Measurements from ENCODE around the gene SLC1A7.

The SLC1A7 gene

DNA sequence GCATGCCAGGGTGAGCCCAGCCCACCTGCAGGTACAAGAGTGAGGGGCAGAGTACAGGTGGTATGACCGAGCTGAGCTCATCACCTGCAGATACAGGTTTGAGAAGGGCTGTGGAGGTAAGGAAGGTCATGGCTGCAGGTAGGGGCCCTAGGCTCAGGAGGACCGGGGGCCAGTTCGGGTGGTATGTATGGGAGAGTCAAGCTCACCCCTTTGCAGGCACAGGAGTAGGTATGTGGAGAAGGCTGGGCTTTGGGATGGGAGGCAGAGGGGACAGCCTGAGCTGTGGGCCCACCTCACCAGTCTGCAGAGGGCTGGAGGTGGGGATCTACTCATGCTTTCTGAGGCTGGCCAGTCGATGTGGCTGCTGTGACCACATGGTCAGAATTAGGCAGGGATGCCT lies 63.2 kb downstream of the SLC1A7 start:
- no peak overlapping the region for H3K27ac Mint-ChIP-seq
- DNase-seq = no peak
- peaks cover 9% of the 10 kb centered on the region for H3K27me3 Mint-ChIP-seq
- H3K36me3 Mint-ChIP-seq = no peaks in the 10 kb centered on the region
- H3K4me1 Mint-ChIP-seq = no peaks in the 10 kb centered on the region
- no peaks in the 10 kb centered on the region for H3K9me3 Mint-ChIP-seq
- CTCF ChIA-PET = interaction anchor here (0.9 kb wide), 1 partner anchor 157 kb away, joined by 3 read pairs; no protein-coding TSS in a partner anchor
- no peak overlapping the region for H3K4me3 Mint-ChIP-seq

DNA sequence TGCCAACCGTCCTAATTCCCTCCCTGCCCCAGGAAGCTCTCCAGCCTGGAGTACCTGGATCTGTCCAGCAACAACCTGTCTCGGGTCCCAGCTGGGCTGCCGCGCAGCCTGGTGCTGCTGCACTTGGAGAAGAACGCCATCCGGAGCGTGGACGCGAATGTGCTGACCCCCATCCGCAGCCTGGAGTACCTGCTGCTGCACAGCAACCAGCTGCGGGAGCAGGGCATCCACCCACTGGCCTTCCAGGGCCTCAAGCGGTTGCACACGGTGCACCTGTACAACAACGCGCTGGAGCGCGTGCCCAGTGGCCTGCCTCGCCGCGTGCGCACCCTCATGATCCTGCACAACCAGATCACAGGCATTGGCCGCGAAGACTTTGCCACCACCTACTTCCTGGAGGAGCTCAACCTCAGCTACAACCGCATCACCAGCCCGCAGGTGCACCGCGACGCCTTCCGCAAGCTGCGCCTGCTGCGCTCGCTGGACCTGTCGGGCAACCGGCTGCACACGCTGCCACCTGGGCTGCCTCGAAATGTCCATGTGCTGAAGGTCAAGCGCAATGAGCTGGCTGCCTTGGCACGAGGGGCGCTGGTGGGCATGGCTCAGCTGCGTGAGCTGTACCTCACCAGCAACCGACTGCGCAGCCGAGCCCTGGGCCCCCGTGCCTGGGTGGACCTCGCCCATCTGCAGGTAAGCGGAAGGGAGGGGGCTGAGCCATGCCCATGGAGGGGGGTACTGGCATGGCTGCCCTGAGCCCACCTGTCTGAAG lies 63.9 kb downstream of the SLC1A7 start:
- CTCF ChIA-PET = interaction anchor here (0.9 kb wide), 1 partner anchor 156 kb away, joined by 3 read pairs; no protein-coding TSS in a partner anchor
- no peak overlapping the region for H3K4me3 Mint-ChIP-seq
- DNase-seq = no peak
- H3K36me3 Mint-ChIP-seq = no peaks in the 10 kb centered on the region
- no peaks in the 10 kb centered on the region for H3K4me1 Mint-ChIP-seq
- peaks cover 9% of the 10 kb centered on the region for H3K27me3 Mint-ChIP-seq
- no peak overlapping the region for H3K27ac Mint-ChIP-seq
- no peaks in the 10 kb centered on the region for H3K9me3 Mint-ChIP-seq

DNA sequence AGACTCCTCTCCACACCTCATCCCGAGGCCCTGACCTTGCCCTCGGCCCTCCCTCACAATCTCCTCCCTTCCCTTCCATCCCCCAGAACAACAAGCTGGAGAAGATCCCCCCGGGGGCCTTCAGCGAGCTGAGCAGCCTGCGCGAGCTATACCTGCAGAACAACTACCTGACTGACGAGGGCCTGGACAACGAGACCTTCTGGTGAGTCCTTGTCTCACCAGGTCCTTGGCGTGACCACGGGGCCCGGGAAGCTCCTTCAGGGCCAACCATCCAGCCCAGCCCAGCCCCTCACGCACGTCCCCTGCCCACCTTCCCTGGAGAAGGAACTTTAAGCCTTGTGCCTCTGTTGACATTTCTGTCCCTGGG lies 64.9 kb downstream of the SLC1A7 start:
- Mint-ChIP-seq H3K4me3 (no peak overlapping the region), H3K4me1 (no peaks in the 10 kb centered on the region), H3K27me3 (peaks cover 6% of the 10 kb centered on the region), H3K36me3 (no peaks in the 10 kb centered on the region), H3K27ac (no peak overlapping the region), H3K9me3 (no peaks in the 10 kb centered on the region)
- CTCF ChIA-PET = no interaction called here
- DNase-seq = no peak

DNA sequence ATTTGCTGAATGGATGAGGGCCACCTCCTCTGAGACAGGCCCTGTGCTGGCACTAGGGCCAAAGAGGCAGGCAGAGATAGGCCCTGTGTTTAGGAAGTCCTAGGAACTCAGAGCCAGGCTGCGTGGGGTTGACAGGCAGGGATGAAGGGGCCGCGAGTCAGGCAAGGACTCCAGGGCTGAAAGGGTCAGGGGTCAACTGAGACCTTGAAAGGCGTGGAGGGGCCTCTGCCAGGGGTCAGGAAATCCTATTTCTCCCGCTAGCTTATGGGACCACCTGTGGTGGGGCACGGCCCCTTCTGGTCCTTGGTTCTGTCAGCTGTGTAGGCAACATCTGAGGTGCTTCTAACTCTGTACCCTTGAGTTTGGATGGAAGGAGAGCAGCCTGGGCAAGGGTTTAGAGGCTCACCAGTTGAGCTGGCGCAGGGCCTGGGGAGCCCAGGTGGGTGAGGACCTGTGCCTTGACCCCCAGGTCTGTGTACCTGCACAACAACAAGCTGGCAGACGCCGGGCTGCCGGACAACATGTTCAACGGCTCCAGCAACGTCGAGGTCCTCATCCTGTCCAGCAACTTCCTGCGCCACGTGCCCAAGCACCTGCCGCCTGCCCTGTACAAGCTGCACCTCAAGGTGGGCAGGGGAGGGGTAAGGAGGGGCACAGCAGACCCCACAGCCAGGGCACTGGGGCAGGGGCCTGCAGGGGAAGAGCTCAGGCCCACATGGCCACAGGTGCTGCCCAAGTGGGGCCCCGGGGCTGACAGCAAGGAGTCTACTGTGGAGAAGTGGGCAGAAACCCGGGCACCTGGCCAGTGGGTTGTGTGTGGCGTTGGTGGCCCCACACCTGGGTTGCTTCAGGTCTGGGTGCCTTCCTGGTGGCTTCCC lies 65.5 kb downstream of the SLC1A7 start:
- Mint-ChIP-seq H3K36me3 (no peaks in the 10 kb centered on the region), H3K9me3 (no peaks in the 10 kb centered on the region), H3K4me3 (no peak overlapping the region), H3K27me3 (peaks cover 6% of the 10 kb centered on the region), H3K27ac (no peak overlapping the region), H3K4me1 (no peaks in the 10 kb centered on the region)
- CTCF ChIA-PET = no interaction called here
- DNase-seq = no peak

DNA sequence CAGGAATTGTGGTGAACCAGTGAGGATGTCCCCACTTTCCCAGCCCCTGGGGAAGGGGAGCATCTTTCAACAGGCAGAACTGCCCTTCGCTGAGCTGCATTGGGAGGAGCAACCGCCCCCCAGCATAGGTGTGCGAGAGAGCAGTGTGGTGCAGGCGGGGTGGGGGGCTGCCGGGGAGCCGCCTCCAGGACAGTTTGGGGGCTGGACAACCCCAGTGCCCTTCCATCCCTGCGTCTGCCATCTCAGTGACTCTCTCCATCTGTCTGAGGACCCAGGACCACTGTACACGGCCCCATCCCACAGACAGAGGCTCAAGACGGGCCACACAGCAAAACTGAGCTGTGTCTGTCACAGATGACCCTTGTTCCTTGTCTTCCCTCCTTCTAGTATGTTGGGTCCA lies 66.3 kb downstream of the SLC1A7 start:
- Mint-ChIP-seq H3K9me3 (no peaks in the 10 kb centered on the region), H3K27me3 (peaks cover 6% of the 10 kb centered on the region), H3K4me1 (no peaks in the 10 kb centered on the region), H3K36me3 (no peaks in the 10 kb centered on the region), H3K4me3 (no peak overlapping the region), H3K27ac (no peak overlapping the region)
- CTCF ChIA-PET = no interaction called here
- no peak for DNase-seq

DNA sequence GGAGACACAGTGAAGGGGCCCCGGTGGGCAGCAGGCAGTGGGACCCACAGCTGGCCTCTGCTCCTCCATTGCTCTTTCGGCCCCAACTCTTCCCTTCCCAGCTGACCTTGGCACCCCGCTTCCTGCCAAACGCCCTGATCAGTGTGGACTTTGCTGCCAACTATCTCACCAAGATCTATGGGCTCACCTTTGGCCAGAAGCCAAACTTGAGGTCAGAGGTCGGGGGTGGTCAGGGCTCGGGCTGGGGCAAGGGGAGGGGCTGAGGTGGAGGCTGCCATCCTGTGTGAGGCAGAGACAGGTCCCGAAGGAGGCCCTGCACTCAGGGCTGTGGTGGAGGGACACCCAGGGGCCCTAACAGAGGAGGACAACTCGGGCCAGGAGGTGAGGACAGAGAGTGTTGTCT lies 66.7 kb downstream of the SLC1A7 start:
- DNase-seq = no peak
- no peaks in the 10 kb centered on the region for H3K9me3 Mint-ChIP-seq
- H3K27me3 Mint-ChIP-seq = peaks cover 6% of the 10 kb centered on the region
- CTCF ChIA-PET = no interaction called here
- H3K36me3 Mint-ChIP-seq = no peaks in the 10 kb centered on the region
- no peaks in the 10 kb centered on the region for H3K4me1 Mint-ChIP-seq
- no peak overlapping the region for H3K4me3 Mint-ChIP-seq
- H3K27ac Mint-ChIP-seq = no peak overlapping the region

DNA sequence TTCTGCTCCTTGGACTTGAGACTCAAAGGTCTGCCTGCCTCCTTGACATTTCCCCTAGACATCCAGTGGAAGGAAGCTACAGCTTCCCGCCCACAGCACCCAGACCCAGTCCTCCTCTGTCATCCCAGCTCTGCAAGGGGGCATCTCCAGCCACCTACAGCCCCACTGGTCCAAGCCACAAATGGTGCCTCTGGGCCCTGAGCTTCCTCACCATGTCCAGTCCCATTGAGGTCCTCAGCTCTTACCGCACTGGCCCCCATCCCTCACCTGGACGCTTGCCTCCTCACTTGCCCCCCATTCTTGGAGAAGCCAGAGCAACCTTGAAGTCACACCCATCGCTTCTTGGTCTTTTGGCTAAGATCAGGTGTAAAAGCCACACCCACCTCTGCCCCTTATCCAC lies 67.2 kb downstream of the SLC1A7 start:
- Mint-ChIP-seq H3K36me3 (no peaks in the 10 kb centered on the region), H3K9me3 (no peaks in the 10 kb centered on the region), H3K4me1 (no peaks in the 10 kb centered on the region), H3K4me3 (no peak overlapping the region), H3K27ac (no peak overlapping the region), H3K27me3 (peaks cover 6% of the 10 kb centered on the region)
- DNase-seq = no peak
- CTCF ChIA-PET = no interaction called here

DNA sequence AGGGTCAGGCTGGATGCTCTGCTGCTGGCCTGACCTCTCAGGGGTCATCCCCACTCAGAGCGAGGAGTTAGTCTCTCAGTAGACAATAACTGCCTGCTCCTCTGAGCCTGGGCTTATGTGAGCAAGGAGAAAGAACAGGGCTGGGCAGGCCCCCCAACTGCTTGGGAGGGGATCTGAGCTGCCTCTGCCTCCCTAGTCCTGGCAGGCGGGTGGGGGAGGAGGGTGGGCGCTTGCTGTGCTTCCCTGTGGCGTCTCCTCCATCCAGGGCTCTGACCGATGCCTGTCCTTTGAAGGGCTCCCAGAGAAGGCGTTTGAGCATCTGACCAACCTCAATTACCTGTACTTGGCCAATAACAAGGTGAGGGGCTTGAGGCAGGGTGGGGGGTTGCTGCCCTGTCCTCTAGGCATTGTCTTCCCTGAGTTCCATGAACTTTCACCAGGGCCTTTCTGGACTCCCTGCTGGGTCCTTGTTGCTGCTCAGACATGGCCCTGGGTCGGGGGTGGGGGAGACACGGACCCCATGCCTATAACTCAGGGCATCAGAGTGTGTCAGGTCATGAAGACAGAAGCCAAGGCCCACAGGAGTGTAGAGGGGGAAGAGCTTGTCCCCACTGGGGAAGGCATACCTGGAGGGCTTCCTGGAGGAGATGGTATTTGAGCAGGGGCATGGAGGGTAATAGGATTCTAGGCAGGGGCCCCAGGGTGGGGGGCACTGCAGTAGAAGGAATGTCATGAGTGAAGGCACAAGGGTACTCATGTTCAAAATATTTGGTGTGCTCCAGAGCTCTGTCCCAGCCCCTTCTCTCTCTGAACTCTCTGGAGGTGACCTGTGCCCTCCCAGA lies 67.9 kb downstream of the SLC1A7 start:
- CTCF ChIA-PET = no interaction called here
- H3K4me3 Mint-ChIP-seq = no peak overlapping the region
- peaks cover 6% of the 10 kb centered on the region for H3K27me3 Mint-ChIP-seq
- H3K4me1 Mint-ChIP-seq = no peaks in the 10 kb centered on the region
- no peak overlapping the region for H3K27ac Mint-ChIP-seq
- no peaks in the 10 kb centered on the region for H3K36me3 Mint-ChIP-seq
- H3K9me3 Mint-ChIP-seq = no peaks in the 10 kb centered on the region
- DNase-seq = peak; percentile 19

DNA sequence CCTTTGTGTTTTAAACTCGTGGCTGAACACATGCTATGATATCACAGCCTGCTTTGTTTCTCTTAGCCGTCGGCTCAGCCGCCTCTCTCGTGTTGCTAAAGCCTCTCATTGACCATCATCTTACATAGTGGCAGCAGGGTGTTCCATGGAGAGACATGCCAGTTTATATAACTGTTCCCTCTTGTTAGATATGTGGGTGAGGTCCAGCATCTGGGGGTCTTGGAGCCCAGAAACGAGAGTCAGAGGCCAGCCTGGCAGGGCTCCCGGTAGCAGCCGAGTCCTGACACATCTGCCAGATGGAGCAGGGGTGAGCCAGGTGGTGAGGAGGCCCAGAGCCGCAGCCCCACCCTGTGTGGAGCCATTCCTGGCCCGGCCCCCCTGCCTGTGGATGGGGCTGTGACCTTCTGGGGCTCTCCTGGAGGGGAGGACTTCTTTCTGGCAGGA lies 68.5 kb downstream of the SLC1A7 start:
- no peak overlapping the region for H3K27ac Mint-ChIP-seq
- no peak overlapping the region for H3K4me3 Mint-ChIP-seq
- CTCF ChIA-PET = no interaction called here
- H3K4me1 Mint-ChIP-seq = no peaks in the 10 kb centered on the region
- DNase-seq = no peak
- H3K9me3 Mint-ChIP-seq = no peaks in the 10 kb centered on the region
- no peaks in the 10 kb centered on the region for H3K36me3 Mint-ChIP-seq
- peaks cover 6% of the 10 kb centered on the region for H3K27me3 Mint-ChIP-seq

DNA sequence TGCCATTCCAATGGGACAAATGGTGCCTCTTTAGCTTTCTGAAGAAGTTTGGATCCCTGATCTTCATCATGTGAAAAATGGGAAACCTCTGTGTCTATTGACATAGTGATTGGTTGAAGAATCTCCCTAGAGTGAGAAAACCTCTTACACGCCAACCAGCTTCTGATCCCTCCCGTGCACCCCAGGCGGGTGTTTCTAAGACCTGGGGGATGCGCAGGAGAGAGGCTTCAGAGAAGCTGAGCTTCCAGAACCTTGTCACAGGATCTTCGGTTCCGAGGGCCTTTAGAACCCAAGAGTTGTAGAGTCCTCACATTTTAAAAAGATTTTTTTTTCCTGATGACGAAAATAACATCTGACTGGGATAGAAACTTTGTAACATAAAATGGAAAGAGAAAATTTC lies 69.2 kb downstream of the SLC1A7 start:
- Mint-ChIP-seq H3K27ac (no peak overlapping the region), H3K4me3 (no peak overlapping the region), H3K4me1 (no peaks in the 10 kb centered on the region), H3K9me3 (no peaks in the 10 kb centered on the region), H3K27me3 (peaks cover 10% of the 10 kb centered on the region), H3K36me3 (no peaks in the 10 kb centered on the region)
- no peak for DNase-seq
- CTCF ChIA-PET = no interaction called here

DNA sequence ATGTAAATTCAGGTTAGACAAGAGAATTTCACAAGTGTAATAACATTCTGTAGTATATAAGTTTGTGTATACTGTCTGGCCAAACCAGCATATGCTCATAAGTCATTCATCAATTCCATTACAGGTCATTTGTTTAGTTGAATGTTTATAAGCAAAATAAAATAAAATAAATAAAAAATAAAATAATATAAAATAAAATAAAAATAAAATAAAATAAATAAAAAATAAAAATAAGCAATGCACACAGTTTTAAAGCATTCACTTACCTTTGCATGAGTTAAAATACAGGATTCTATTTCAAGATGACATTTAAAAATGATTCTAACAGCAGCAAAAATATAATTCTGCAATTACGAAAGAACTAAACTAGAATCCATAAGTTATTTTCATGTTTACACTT lies 70.5 kb downstream of the SLC1A7 start:
- Mint-ChIP-seq H3K4me3 (no peak overlapping the region), H3K27me3 (peaks cover 10% of the 10 kb centered on the region), H3K27ac (no peak overlapping the region), H3K36me3 (no peaks in the 10 kb centered on the region), H3K4me1 (no peaks in the 10 kb centered on the region), H3K9me3 (no peaks in the 10 kb centered on the region)
- CTCF ChIA-PET = no interaction called here
- DNase-seq = no peak

DNA sequence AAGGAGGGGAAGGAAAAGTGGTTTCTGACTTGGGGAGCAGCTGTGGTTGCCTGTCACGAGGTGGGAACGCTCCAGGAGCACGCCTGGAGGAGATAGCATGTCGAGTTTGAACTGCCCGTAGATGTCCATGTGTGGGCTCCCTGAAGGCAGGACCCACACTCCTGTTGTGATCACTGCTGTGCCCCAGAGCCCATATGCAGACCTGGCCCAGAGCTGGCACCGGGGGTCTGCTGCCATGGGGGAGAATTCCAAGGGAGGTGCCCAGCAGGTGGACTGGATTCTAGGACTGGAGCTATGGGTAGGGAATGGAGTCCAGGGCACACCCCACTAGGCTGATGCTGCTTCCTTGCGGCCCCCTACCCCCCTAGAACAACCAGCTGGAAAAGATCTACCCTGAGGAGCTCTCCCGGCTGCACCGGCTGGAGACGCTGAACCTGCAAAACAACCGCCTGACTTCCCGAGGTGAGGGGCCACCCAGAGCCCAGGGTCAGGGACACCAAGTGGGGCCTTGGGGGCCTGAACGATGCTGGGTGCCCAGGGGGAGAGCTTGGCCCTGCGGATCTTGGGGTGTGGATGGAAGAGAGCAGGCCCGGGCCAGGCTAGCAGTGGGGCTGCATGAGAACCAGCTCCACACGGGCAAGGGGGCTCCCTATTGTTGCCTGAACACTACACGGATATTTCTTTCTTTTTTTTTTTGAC lies 71.1 kb downstream of the SLC1A7 start:
- H3K27ac Mint-ChIP-seq = no peak overlapping the region
- H3K27me3 Mint-ChIP-seq = peaks cover 10% of the 10 kb centered on the region
- no peaks in the 10 kb centered on the region for H3K36me3 Mint-ChIP-seq
- no peaks in the 10 kb centered on the region for H3K9me3 Mint-ChIP-seq
- no peaks in the 10 kb centered on the region for H3K4me1 Mint-ChIP-seq
- H3K4me3 Mint-ChIP-seq = no peak overlapping the region
- DNase-seq = peak; percentile 16
- CTCF ChIA-PET = no interaction called here

DNA sequence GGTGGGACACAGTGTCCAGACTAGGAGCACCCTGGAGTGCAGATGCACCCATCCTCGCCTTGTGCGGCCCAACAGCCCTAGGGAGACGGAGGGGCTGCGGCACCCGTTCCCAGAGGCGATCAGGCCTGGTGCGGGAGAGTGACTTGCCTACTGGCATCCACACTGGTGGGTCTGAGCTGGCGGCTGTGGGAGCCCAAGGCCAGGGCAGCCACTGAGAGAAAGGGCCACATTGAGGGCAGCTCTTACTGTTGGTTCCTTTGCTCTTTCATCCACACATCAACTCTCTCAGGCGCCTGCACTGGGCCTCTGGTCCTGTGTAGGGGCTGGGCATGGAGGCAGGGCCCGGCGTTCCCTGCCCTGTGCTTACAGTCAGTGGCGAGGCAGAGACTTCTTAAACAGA lies 71.8 kb downstream of the SLC1A7 start:
- Mint-ChIP-seq H3K4me1 (no peaks in the 10 kb centered on the region), H3K9me3 (no peaks in the 10 kb centered on the region), H3K36me3 (no peaks in the 10 kb centered on the region), H3K27ac (no peak overlapping the region), H3K4me3 (no peak overlapping the region), H3K27me3 (peaks cover 10% of the 10 kb centered on the region)
- peak; percentile 11 for DNase-seq
- CTCF ChIA-PET = no interaction called here
